OCI-LY7 (cell line): ENCODE results near the gene PSMD1. TPM values are rescaled to one million over a fixed set of nuclear protein-coding genes. Genes with fewer than 3 reads are reported as not detected.
"Not testable (repeated sequence)": the region's sequence is repeated elsewhere in the genome, so short reads cannot be mapped to it uniquely, and the experiment has no call there.

Experiments
- BruUV-seq: library from RNA; stranded (reverse); fragments of 400-500 nt; replicated peaks from 2 replicates; lab custom pipeline; 2021; lab: Mats Ljungman, UMichigan
- CTCF ChIA-PET: fragments of 300-600 bp; sonication (Branson Sonifier 250); formaldehyde crosslinking; loops from one replicate; lab custom pipeline; 2022; ENCODE audit warnings: antibody characterized with exemption; ENCODE audit not compliant: unreplicated experiment; lab: Charles Lee
- POLR2A ChIA-PET: fragments of 300-600 bp; sonication (Branson Sonifier 250); formaldehyde crosslinking; loops from one replicate; lab custom pipeline; 2022; ENCODE audit warnings: antibody characterized with exemption; lab: Charles Lee
- DNase-seq: peaks from one replicate; pipeline ENCODE4 v3.0.0-alpha.2; 2015; ENCODE audit warnings: low spot score
- H2AFZ ChIP-seq: fragments of 200-600 bp; sonication (generic), shearing (Covaris generic); 2 replicates; pipeline ENCODE4 v1.6.1; 2014; ENCODE audit warnings: mild to moderate bottlenecking, antibody characterized with exemption, low read length, moderate library complexity
- H3K27ac ChIP-seq: fragments of 200-600 bp; sonication (generic); 2 replicates; pipeline ENCODE4 v1.5.1; 2014; ENCODE audit warnings: mixed run types, low read depth, mild to moderate bottlenecking, moderate library complexity, low read length, inconsistent platforms; ENCODE audit not compliant: poor library complexity, severe bottlenecking
- H3K36me3 ChIP-seq: fragments of 200-600 bp; sonication (generic); 2 replicates; pipeline ENCODE4 v1.6.1; 2014; ENCODE audit warnings: mild to moderate bottlenecking, antibody characterized with exemption, low read length, moderate library complexity, mixed read lengths; ENCODE audit not compliant: insufficient read depth
- H3K4me1 ChIP-seq: fragments of 200-600 bp; sonication (generic); 2 replicates; pipeline ENCODE4 v1.5.1; 2014; ENCODE audit warnings: mild to moderate bottlenecking, low read length; ENCODE audit not compliant: insufficient read depth, poor library complexity, severe bottlenecking
- H3K4me2 ChIP-seq: fragments of 200-600 bp; sonication (generic); 2 replicates; pipeline ENCODE4 v1.6.1; 2014; ENCODE audit warnings: mild to moderate bottlenecking, low read length
- H3K4me3 ChIP-seq: fragments of 200-600 bp; sonication (generic); 2 replicates; pipeline ENCODE4 v1.5.1; 2014; ENCODE audit warnings: mild to moderate bottlenecking, low read depth, low read length; ENCODE audit not compliant: poor library complexity, severe bottlenecking
- H3K79me2 ChIP-seq: fragments of 200-600 bp; sonication (generic); 2 replicates; pipeline ENCODE4 v1.6.1; 2016; ENCODE audit warnings: low read depth, mild to moderate bottlenecking, low read length, moderate library complexity, mixed read lengths; ENCODE audit not compliant: insufficient read depth
- H3K9me2 ChIP-seq: fragments of 200-600 bp; sonication (generic); 2 replicates; pipeline ENCODE4 v1.6.1; 2016; ENCODE audit warnings: mild to moderate bottlenecking, low read length, mixed read lengths; ENCODE audit not compliant: insufficient read depth
- H3K9me3 ChIP-seq: fragments of 200-600 bp; sonication (generic); 2 replicates; pipeline ENCODE4 v1.6.1; 2014; ENCODE audit warnings: mild to moderate bottlenecking, mixed run types, low read length, mixed read lengths
- H4K20me1 ChIP-seq: fragments of 200-600 bp; sonication (generic); 2 replicates; pipeline ENCODE4 v1.6.1; 2014; ENCODE audit warnings: mild to moderate bottlenecking, antibody characterized with exemption, low read length, moderate library complexity, mixed read lengths; ENCODE audit not compliant: insufficient read depth
- EZH2phosphoT487 ChIP-seq: fragments of 200-600 bp; sonication (generic); IDR thresholded peaks from 2 replicates; pipeline ENCODE4 v1.6.1; 2018; ENCODE audit warnings: low read depth, borderline replicate concordance, mild to moderate bottlenecking, mixed run types, antibody characterized with exemption, low read length, moderate library complexity, mixed read lengths
- intact Hi-C: fragments of 100-400 bp; cut with micrococcal nuclease; formaldehyde crosslinking; loops from one replicate; pipeline ENCODE4 v1.10.0; 2022; ENCODE audit not compliant: unreplicated experiment
- total RNA-seq, 2 experiments: library from RNA; depleted of rRNA in 1 of 2; stranded (reverse); fragments of >200 nt in 1 of 2; shearing (Covaris generic) in 1 of 2; gene quantifications; 2 replicates each; pipeline ENCODE4 v1.2.3, GENCODE V29; 2014 to 2022
- TF ChIP-seq, protein P1 (sequence below): fragments of 200-600 bp; sonication (generic); conservative IDR thresholded peaks from 2 replicates; pipeline ENCODE4 v1.5.1; 2014; ENCODE audit warnings: mild to moderate bottlenecking, antibody characterized with exemption, low read length, moderate library complexity, mixed read lengths

The PSMD1 gene
- total RNA-seq, 2 experiments from 2014 or later, result 60.5 to 105 TPM

DNA sequence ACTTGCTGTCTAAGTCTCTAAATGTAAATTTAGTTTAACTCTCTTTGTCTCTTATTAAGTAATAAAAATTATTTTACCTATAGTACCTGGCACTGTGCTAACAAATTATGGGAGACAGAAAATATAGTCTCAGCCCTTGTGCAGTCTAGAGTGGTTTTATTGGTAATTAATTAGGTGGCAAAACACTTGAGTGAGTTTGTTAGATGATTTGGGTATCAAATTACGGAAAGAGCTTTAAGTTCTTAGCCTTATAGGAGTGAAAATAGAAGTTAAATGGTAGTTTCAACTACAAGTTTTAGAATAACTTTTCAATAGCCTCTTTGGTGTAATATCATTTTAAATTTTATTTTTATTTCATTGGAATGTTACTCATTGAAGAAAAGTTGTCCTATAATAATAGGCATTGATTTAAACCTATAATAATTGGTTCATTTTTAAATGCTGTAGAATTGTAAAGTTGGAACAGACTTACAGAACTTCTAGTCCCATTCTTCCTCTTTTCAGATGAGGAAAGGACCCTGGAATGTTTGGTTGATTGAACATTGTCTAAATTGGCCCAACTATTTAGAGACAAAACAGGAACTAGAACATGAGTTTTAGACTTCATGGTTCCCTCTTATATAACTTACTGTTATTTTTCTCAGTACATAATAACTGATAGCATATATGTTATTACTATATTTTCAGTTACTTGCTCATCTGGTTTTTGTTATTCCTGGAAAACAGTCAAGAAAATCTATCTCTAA is 78.4 kb downstream of the PSMD1 start:
- Histone ChIP-seq H3K4me3 (no peak overlapping the region), H3K4me2 (no peak overlapping the region), H3K9me2 (no peaks in the 10 kb centered on the region), H3K79me2 (no peaks in the 10 kb centered on the region), H3K4me1 (peaks cover 9% of the 10 kb centered on the region), H2AFZ (no peak overlapping the region), H3K36me3 (peaks cover 16% of the 10 kb centered on the region; the same call in 1 of the 2 replicates), H3K27ac (no peak overlapping the region), H3K9me3 (no peaks in the 10 kb centered on the region), H4K20me1 (no peaks in the 10 kb centered on the region)
- TF ChIP-seq, protein P1, sequence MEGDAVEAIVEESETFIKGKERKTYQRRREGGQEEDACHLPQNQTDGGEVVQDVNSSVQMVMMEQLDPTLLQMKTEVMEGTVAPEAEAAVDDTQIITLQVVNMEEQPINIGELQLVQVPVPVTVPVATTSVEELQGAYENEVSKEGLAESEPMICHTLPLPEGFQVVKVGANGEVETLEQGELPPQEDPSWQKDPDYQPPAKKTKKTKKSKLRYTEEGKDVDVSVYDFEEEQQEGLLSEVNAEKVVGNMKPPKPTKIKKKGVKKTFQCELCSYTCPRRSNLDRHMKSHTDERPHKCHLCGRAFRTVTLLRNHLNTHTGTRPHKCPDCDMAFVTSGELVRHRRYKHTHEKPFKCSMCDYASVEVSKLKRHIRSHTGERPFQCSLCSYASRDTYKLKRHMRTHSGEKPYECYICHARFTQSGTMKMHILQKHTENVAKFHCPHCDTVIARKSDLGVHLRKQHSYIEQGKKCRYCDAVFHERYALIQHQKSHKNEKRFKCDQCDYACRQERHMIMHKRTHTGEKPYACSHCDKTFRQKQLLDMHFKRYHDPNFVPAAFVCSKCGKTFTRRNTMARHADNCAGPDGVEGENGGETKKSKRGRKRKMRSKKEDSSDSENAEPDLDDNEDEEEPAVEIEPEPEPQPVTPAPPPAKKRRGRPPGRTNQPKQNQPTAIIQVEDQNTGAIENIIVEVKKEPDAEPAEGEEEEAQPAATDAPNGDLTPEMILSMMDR, result no peak
- TF ChIP-seq EZH2phosphoT487, result no peak
- POLR2A ChIA-PET, result interaction anchor here (0.5 to 0.7 kb wide), 2 partner anchors 84 to 177 kb away, joined by 3 to 6 read pairs; no protein-coding TSS in a partner anchor
- intact Hi-C loops, result no loop called here
- CTCF ChIA-PET, result no interaction called here
- no peak for DNase-seq
- BruUV-seq, result no TSS peak

DNA sequence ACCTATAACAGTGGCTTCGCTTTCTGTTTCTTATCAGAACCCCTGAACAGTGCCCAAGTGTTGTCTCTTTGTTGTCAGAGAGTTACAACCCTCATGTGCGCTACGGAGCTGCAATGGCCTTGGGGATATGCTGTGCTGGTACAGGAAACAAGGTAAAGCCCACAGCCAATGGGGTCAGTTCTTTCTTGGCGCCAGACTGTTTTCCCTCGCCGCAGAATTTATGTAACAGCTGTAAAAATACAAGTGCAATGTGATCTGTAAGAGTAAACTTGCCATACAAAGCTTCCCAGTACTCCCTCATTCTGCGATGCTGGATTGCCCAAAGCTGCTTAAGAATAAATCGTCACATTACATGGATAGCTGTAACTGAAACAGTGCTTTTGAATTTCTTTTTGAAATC is 82.0 kb downstream of the PSMD1 start:
- ChIA-PET POLR2A (no interaction called here), CTCF (no interaction called here)
- H3K9me2 ChIP-seq, result no peaks in the 10 kb centered on the region
- BruUV-seq, result no TSS peak
- peaks cover 14% of the 10 kb centered on the region for H3K4me1 ChIP-seq
- no peak overlapping the region for H3K4me2 ChIP-seq
- intact Hi-C loops, result no loop called here
- peaks cover 25% of the 10 kb centered on the region; the same call in 1 of the 2 replicates for H3K36me3 ChIP-seq
- TF ChIP-seq, protein P1, result no peak
- no peak for TF ChIP-seq EZH2phosphoT487
- H4K20me1 ChIP-seq, result no peaks in the 10 kb centered on the region
- DNase-seq, result no peak
- no peak overlapping the region for H3K27ac ChIP-seq
- H3K9me3 ChIP-seq, result no peaks in the 10 kb centered on the region
- H3K79me2 ChIP-seq, result no peaks in the 10 kb centered on the region
- H2AFZ ChIP-seq, result no peak overlapping the region
- H3K4me3 ChIP-seq, result no peak overlapping the region

DNA sequence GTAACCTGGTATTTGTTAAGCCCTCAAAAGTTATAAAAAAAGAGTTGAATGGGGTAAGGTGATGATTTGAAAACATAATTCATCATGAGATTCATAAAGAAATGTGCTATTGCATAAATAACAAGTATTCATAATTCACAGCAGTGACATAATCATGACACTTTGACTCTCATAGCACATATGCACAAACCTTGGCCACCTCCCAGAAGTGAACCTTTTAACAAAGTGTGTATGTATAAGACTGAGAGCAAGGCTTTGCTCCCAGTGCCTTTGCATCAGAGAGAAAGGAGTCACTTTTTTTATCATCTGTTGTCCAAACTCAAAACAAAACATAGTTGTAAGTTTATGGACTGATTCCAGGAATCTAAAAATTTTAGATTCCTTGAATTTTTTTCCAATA is 83.1 kb downstream of the PSMD1 start:
- ChIA-PET CTCF (no interaction called here), POLR2A (no interaction called here)
- Histone ChIP-seq H3K4me1 (peaks cover 14% of the 10 kb centered on the region), H4K20me1 (no peaks in the 10 kb centered on the region), H2AFZ (no peak overlapping the region), H3K4me3 (no peak overlapping the region), H3K9me2 (no peaks in the 10 kb centered on the region), H3K36me3 (peaks cover 30% of the 10 kb centered on the region; the same call in 1 of the 2 replicates), H3K79me2 (no peaks in the 10 kb centered on the region), H3K27ac (no peak overlapping the region), H3K9me3 (no peaks in the 10 kb centered on the region), H3K4me2 (no peak overlapping the region)
- BruUV-seq, result no TSS peak
- TF ChIP-seq, protein P1, result no peak
- TF ChIP-seq EZH2phosphoT487, result no peak
- intact Hi-C loops, result no loop called here
- no peak for DNase-seq

DNA sequence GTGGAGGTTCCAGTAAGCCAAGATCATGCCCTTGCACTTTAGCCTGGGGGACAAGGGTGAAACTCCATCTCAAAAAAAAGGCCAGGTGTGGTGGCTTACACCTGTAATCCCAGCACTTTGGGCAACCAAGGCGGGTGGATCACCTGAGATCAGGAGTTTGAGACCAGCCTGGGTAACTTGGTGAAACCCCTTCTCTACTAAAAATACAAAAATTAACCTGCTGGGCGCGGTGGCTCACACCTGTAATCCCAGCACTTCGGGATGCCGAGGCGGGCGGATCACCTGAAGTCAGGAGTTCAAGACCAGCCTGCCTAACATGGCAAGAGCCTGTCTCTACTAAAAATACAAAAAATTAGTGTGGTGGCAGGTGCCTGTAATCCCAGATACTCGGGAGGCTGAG is 84.1 kb downstream of the PSMD1 start:
- CTCF ChIA-PET, result not testable (repeated sequence)

More for the DNA sequence above, 84.1 kb downstream of the PSMD1 start:
- H3K79me2 ChIP-seq, H3K9me3 ChIP-seq, H2AFZ ChIP-seq, DNase-seq, H4K20me1 ChIP-seq, H3K9me2 ChIP-seq, H3K4me1 ChIP-seq, H3K27ac ChIP-seq, BruUV-seq, H3K4me2 ChIP-seq, H3K4me3 ChIP-seq, intact Hi-C loops: not testable (repeated sequence)
- peaks cover 34% of the 10 kb centered on the region for H3K36me3 ChIP-seq
- POLR2A ChIA-PET, result interaction anchor here (0.5 to 1.1 kb wide), 3 partner anchors 10 to 13 kb away, joined by 3 to 6 read pairs (median 4); no protein-coding TSS in a partner anchor
